GM12878 (cell line): Measurements from ENCODE around the gene BOD1L1. TPM values are rescaled to one million over a fixed set of nuclear protein-coding genes. Genes with fewer than 3 reads are reported as not detected.

Experiments
- EED ChIP-seq: sonication (generic); IDR thresholded peaks from 2 replicates; pipeline ENCODE4 v1.6.1; 2016; ENCODE audit warnings: antibody characterized with exemption, low read depth
- IRF3 ChIP-seq: fragments of 450-650 bp; IDR thresholded peaks from 2 replicates; pipeline ENCODE4 v1.6.1; 2014; ENCODE audit warnings: mild to moderate bottlenecking
- JUNB ChIP-seq: IDR thresholded peaks from 2 replicates; pipeline ENCODE4 v1.6.1; 2016; ENCODE audit warnings: antibody characterized with exemption, mild to moderate bottlenecking
- PAX8 ChIP-seq: fragments of 450-650 bp; IDR thresholded peaks from 2 replicates; pipeline ENCODE4 v1.6.1; 2017; ENCODE audit warnings: mild to moderate bottlenecking, moderate library complexity
- SREBF1 ChIP-seq: IDR thresholded peaks from 2 replicates; pipeline ENCODE4 v1.6.1; 2012; ENCODE audit warnings: mild to moderate bottlenecking, low read length
- ZBTB11 ChIP-seq: fragments of 450-650 bp; formaldehyde crosslinking; IDR thresholded peaks from 2 replicates; pipeline ENCODE4 v1.5.0; 2022; ENCODE audit warnings: mild to moderate bottlenecking, missing genetic modification characterization
- ZNF274 ChIP-seq: IDR thresholded peaks from one replicate; pipeline ENCODE4 v1.8.0; 2011; ENCODE audit not compliant: insufficient read length, insufficient read depth
- polyA plus RNA-seq, 11 experiments: library from polyadenylated mRNA; depleted of rRNA in 4 of 11; unstranded in 6 of 11; stranded (reverse) in 5 of 11; fragments of >200 nt; fragmentation: Nextera tagmentation in 4 of 11; fragmentation: Illumina TruSeq in 1 of 11; extraction: Ambion mirVana in 4 of 11; extraction: Trizol in 1 of 11; gene quantifications; 1 replicate in 1 of 11; 2 replicates in 10 of 11; pipeline versions ENCODE4 v1.2.1 to v1.2.3, GENCODE V29; 2011 to 2016; ENCODE audit warnings: inconsistent platforms in 2 of 11, missing spikeins in 2 of 11, low read depth in 1 of 11
- total RNA-seq, 4 experiments: library from RNA; depleted of rRNA in 3 of 4; stranded (reverse); fragments of >200 nt in 3 of 4; fragmentation: Illumina TruSeq in 1 of 4; extraction: Trizol in 1 of 4; gene quantifications; 2 replicates each; pipeline versions ENCODE4 v1.2.1 to v1.2.3, GENCODE V29; 2013 to 2021
- TF ChIP-seq, protein P1 (sequence below): fragments of 450-650 bp; IDR thresholded peaks from 2 replicates; pipeline ENCODE4 v1.6.1; 2018; ENCODE audit warnings: mild to moderate bottlenecking, low read depth, moderate library complexity; ENCODE audit not compliant: partially characterized antibody

Gene BOD1L1
- total and polyA plus RNA-seq, 10 of the 15 experiments (the other 5 are each of a cell fraction or from before 2014, with no cell fraction given) = 6.8 to 41.6 (median 24.3) TPM

- TF ChIP-seq, protein P1, sequence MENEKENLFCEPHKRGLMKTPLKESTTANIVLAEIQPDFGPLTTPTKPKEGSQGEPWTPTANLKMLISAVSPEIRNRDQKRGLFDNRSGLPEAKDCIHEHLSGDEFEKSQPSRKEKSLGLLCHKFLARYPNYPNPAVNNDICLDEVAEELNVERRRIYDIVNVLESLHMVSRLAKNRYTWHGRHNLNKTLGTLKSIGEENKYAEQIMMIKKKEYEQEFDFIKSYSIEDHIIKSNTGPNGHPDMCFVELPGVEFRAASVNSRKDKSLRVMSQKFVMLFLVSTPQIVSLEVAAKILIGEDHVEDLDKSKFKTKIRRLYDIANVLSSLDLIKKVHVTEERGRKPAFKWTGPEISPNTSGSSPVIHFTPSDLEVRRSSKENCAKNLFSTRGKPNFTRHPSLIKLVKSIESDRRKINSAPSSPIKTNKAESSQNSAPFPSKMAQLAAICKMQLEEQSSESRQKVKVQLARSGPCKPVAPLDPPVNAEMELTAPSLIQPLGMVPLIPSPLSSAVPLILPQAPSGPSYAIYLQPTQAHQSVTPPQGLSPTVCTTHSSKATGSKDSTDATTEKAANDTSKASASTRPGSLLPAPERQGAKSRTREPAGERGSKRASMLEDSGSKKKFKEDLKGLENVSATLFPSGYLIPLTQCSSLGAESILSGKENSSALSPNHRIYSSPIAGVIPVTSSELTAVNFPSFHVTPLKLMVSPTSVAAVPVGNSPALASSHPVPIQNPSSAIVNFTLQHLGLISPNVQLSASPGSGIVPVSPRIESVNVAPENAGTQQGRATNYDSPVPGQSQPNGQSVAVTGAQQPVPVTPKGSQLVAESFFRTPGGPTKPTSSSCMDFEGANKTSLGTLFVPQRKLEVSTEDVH = no peak
- TF ChIP-seq ZNF274 (no peak), PAX8 (no peak), IRF3 (no peak), JUNB (no peak), SREBF1 (no peak), EED (no peak), ZBTB11 (CRISPR knock-in tag) (no peak)
Measured at GRCh38 chr4:13533670-13534343, 93.7 kb downstream of the BOD1L1 start (continued).
